ENCODE measurements around the gene PCDHGB4. TPM values are rescaled to one million over a fixed set of nuclear protein-coding genes. Genes with fewer than 3 reads are reported as not detected.

Gene PCDHGB4
- total RNA-seq, 1 donor from 2014 or later = 20.9 TPM

GRCh38 chr5:141412854-141413539 lies 25.5 kb downstream of the PCDHGB4 start, which contains the start of gene PCDHGA10:
PCDHGA10 (plus strand) TSS chr5:141412987; CDS start chr5:141413176, 189 bp downstream.

GRCh38 chr5:141417494-141418172 lies 30.1 kb downstream of the PCDHGB4 start, which contains the start of gene PCDHGB7:
PCDHGB7 (plus strand) TSS chr5:141417677; CDS start chr5:141417860, 183 bp downstream.

GRCh38 chr5:141420855-141421488 lies 33.5 kb downstream of the PCDHGB4 start, which contains the start of gene PCDHGA11:
PCDHGA11 (plus strand) TSS chr5:141421051; CDS start chr5:141421228, 177 bp downstream.

GRCh38 chr5:141430332-141431113 lies 43.0 kb downstream of the PCDHGB4 start, which contains the start of gene PCDHGA12:
PCDHGA12 (plus strand) TSS chr5:141430507; CDS start chr5:141430760, 253 bp downstream.

Other genes with a start within 250 kb of the PCDHGB4 start
- gene PCDHB6, start 237.6 kb upstream of the PCDHGB4 start, total RNA-seq = under 0.01 TPM in 2 replicates
- 0.11 and 0.12 TPM in 2 replicates for gene PCDHB7, start 215.1 kb upstream of the PCDHGB4 start, total RNA-seq
- 0.11 and 0.25 TPM in 2 replicates for gene PCDHB8, start 209.9 kb upstream of the PCDHGB4 start, total RNA-seq
- 0.12 and 0.33 TPM in 2 replicates for gene PCDHB16, start 205.3 kb upstream of the PCDHGB4 start, total RNA-seq
- under 0.01 TPM in 2 replicates for gene PCDHB9, start 200.5 kb upstream of the PCDHGB4 start, total RNA-seq
- gene PCDHB10, start 195.3 kb upstream of the PCDHGB4 start, total RNA-seq = 0.11 and 0.12 TPM in 2 replicates
- under 0.01 TPM in 1 of 2 replicates, not detected in the other for gene PCDHB11, start 188.1 kb upstream of the PCDHGB4 start, total RNA-seq
- gene PCDHB12, start 179.0 kb upstream of the PCDHGB4 start, total RNA-seq = under 0.01 and 0.12 TPM in 2 replicates
- under 0.01 and 0.12 TPM in 2 replicates for gene PCDHB13, start 173.8 kb upstream of the PCDHGB4 start, total RNA-seq
- 0.11 and 0.12 TPM in 2 replicates for gene PCDHB14, start 164.4 kb upstream of the PCDHGB4 start, total RNA-seq
- under 0.01 and 0.37 TPM in 2 replicates for gene PCDHB15, start 142.3 kb upstream of the PCDHGB4 start, total RNA-seq
- gene SLC25A2, start 83.6 kb upstream of the PCDHGB4 start, total RNA-seq = 0.50 and 0.66 TPM in 2 replicates
- 86.1 and 88.3 TPM in 2 replicates for gene TAF7, start 66.9 kb upstream of the PCDHGB4 start, total RNA-seq
- 0.22 and 0.62 TPM in 2 replicates for gene PCDHGA1, start 57.2 kb upstream of the PCDHGB4 start, total RNA-seq
- gene PCDHGA2, start 48.9 kb upstream of the PCDHGB4 start, total RNA-seq = 0.89 and 2.2 TPM in 2 replicates
- 0.22 and 0.87 TPM in 2 replicates for gene PCDHGA3, start 43.9 kb upstream of the PCDHGB4 start, total RNA-seq
- gene PCDHGB1, start 37.6 kb upstream of the PCDHGB4 start, total RNA-seq = 0.44 and 1.2 TPM in 2 replicates
- gene PCDHGA4, start 32.7 kb upstream of the PCDHGB4 start, total RNA-seq = 2.2 and 5.2 TPM in 2 replicates
- gene PCDHGB2, start 27.7 kb upstream of the PCDHGB4 start, total RNA-seq = 1.2 and 1.7 TPM in 2 replicates
- 0.55 and 0.87 TPM in 2 replicates for gene PCDHGA5, start 23.5 kb upstream of the PCDHGB4 start, total RNA-seq
- 2.3 and 4.2 TPM in 2 replicates for gene PCDHGB3, start 17.5 kb upstream of the PCDHGB4 start, total RNA-seq
- gene PCDHGA6, start 13.8 kb upstream of the PCDHGB4 start, total RNA-seq = 1.7 and 3.2 TPM in 2 replicates
- gene PCDHGA7, start 5.0 kb upstream of the PCDHGB4 start, total RNA-seq = 1.3 and 4.0 TPM in 2 replicates
- 1.1 and 2.4 TPM in 2 replicates for gene PCDHGA8, start 4.9 kb downstream of the PCDHGB4 start, total RNA-seq
- gene PCDHGB5, start 10.2 kb downstream of the PCDHGB4 start, total RNA-seq = 16.2 and 25.0 TPM in 2 replicates
- 4.0 and 4.2 TPM in 2 replicates for gene PCDHGA9, start 15.1 kb downstream of the PCDHGB4 start, total RNA-seq
- 2.4 and 2.9 TPM in 2 replicates for gene PCDHGB6, start 20.3 kb downstream of the PCDHGB4 start, total RNA-seq
- 4.9 and 5.2 TPM in 2 replicates for gene PCDHGA10, start 25.3 kb downstream of the PCDHGB4 start, total RNA-seq
- 6.0 and 7.4 TPM in 2 replicates for gene PCDHGB7, start 30.0 kb downstream of the PCDHGB4 start, total RNA-seq
- 11.7 and 13.6 TPM in 2 replicates for gene PCDHGA11, start 33.4 kb downstream of the PCDHGB4 start, total RNA-seq
- 15.5 and 21.5 TPM in 2 replicates for gene PCDHGA12, start 42.8 kb downstream of the PCDHGB4 start, total RNA-seq
- gene PCDHGC3, start 88.3 kb downstream of the PCDHGB4 start, total RNA-seq = 39.6 and 44.7 TPM in 2 replicates
- 2.2 and 2.4 TPM in 2 replicates for gene PCDHGC4, start 97.3 kb downstream of the PCDHGB4 start, total RNA-seq
- gene PCDHGC5, start 101.4 kb downstream of the PCDHGB4 start, total RNA-seq = 2.3 and 2.9 TPM in 2 replicates
- gene DIAPH1, start 231.3 kb downstream of the PCDHGB4 start, total RNA-seq = 24.2 and 41.1 TPM in 2 replicates
- gene HDAC3, start 249.2 kb downstream of the PCDHGB4 start, total RNA-seq = 49.4 and 62.5 TPM in 2 replicates
- 4.9 TPM in 2 replicates for gene RELL2, start 249.3 kb downstream of the PCDHGB4 start, total RNA-seq

All from uterine smooth muscle cell (primary cell).